HepG2 (cell line): ENCODE measurements around the gene PODXL2. TPM values are rescaled to one million over a fixed set of nuclear protein-coding genes. Genes with fewer than 3 reads are reported as not detected.

ENCODE experiments used
- ATAC-seq: fragments of 200-7000 bp; cut with Tn5 transposase; 3 replicates; pipeline ENCODE4 v1.9.1; 2020; ENCODE audit warnings: mild to moderate bottlenecking, moderate library complexity
- BruUV-seq: library from RNA; stranded (reverse); fragments of 400-500 nt; replicated peaks from 2 replicates; lab custom pipeline; 2021; lab: Mats Ljungman, UMichigan
- CTCF ChIA-PET: fragments of 300-600 bp; formaldehyde crosslinking; extraction: SDS; loops from one replicate; lab custom pipeline; 2021; ENCODE audit warnings: low total read pairs, inconsistent platforms, low intra/inter-chr PET ratio; lab: Yijun Ruan, JAX
- POLR2A ChIA-PET: fragments of 350-600 bp; sonication (Branson Sonifier 250); formaldehyde crosslinking; loops from one replicate; lab custom pipeline; 2020; ENCODE audit warnings: antibody characterized with exemption, inconsistent platforms; lab: Yijun Ruan, JAX
- DNase-seq: peaks from one replicate; pipeline ENCODE4 v3.0.0-alpha.2; 2015; ENCODE audit warnings: low spot score
- FAIRE-seq: peaks from 3 replicates; lab custom pipeline; 2011; peaks lifted over from hg19 to GRCh38; lab: Jason Lieb, UNC
- H2AFZ ChIP-seq: one replicate; pipeline ENCODE4 v1.6.1; 2011; ENCODE audit warnings: low read length, inconsistent platforms
- H3K27ac ChIP-seq: fragments of 300-600 bp; 3 replicates; pipeline ENCODE4 v1.8.0; 2011; ENCODE audit warnings: mixed run types, mild to moderate bottlenecking, mixed read lengths, low read length, inconsistent platforms; ENCODE audit not compliant: insufficient read depth; ENCODE audit errors: extremely low read length
- H3K27me3 ChIP-seq, 2 experiments: fragments of 200-600 bp in 1 of 2; 2 replicates in 1 of 2; 3 replicates in 1 of 2; pipeline versions ENCODE4 v1.6.0 to v1.8.0; 2011; ENCODE audit warnings: low read length in 2 of 2, mild to moderate bottlenecking in 2 of 2, moderate library complexity in 2 of 2, inconsistent platforms in 1 of 2; ENCODE audit not compliant: insufficient read depth in 2 of 2, control insufficient read depth in 1 of 2
- H3K36me3 ChIP-seq, 2 experiments: fragments of 200-600 bp in 1 of 2; replicated peaks in 1 of 2; 2 replicates in 1 of 2; 3 replicates in 1 of 2; pipeline versions ENCODE4 v1.5.1 to v1.8.0; 2011; ENCODE audit warnings: low read length in 2 of 2, inconsistent platforms in 1 of 2; ENCODE audit not compliant: insufficient read depth in 2 of 2, control insufficient read depth in 1 of 2
- H3K4me1 ChIP-seq: 2 replicates; pipeline ENCODE4 v1.5.1; 2012; ENCODE audit warnings: low read length, inconsistent platforms; ENCODE audit not compliant: insufficient read depth
- H3K4me2 ChIP-seq: 2 replicates; pipeline ENCODE4 v1.6.0; 2011; ENCODE audit warnings: low read depth, low read length, inconsistent platforms
- H3K4me3 ChIP-seq, 3 experiments: fragments of 200-600 bp in 1 of 3; sonication (generic), shearing (Covaris generic) in 1 of 3; replicated peaks in 1 of 3; 2 replicates each; pipeline ENCODE4 v1.5.1; 2011 to 2016; ENCODE audit warnings: low read length in 3 of 3, inconsistent platforms in 2 of 3, low read depth in 2 of 3, mild to moderate bottlenecking in 2 of 3, control low read depth in 1 of 3, mixed read lengths in 1 of 3; ENCODE audit not compliant: insufficient read depth in 1 of 3
- H3K79me2 ChIP-seq: one replicate; pipeline ENCODE4 v1.6.1; 2011; ENCODE audit warnings: low read length, inconsistent platforms; ENCODE audit not compliant: insufficient read depth
- H3K9ac ChIP-seq: 2 replicates; pipeline ENCODE4 v1.6.0; 2011; ENCODE audit warnings: mild to moderate bottlenecking, low read depth, low read length, inconsistent platforms; ENCODE audit not compliant: insufficient read depth
- H3K9me3 ChIP-seq: 2 replicates; pipeline ENCODE4 v1.5.1; 2012; ENCODE audit warnings: mild to moderate bottlenecking, low read length
- H4K20me1 ChIP-seq: 2 replicates; pipeline ENCODE4 v1.6.0; 2011; ENCODE audit warnings: inconsistent platforms, mild to moderate bottlenecking, low read length, moderate library complexity; ENCODE audit not compliant: insufficient read depth
- MIER2 ChIP-seq: IDR thresholded peaks from 2 replicates; pipeline ENCODE4 v1.6.1; 2016; ENCODE audit warnings: missing biosample characterization, missing genetic modification reagents
- MLLT10 ChIP-seq: sonication (generic); formaldehyde crosslinking; IDR thresholded peaks from 2 replicates; pipeline ENCODE4 v1.4.0; 2020; ENCODE audit warnings: missing genetic modification reagents
- ZBTB4 ChIP-seq: sonication (generic); formaldehyde crosslinking; IDR thresholded peaks from 2 replicates; pipeline ENCODE4 v1.4.0; 2020; ENCODE audit warnings: missing genetic modification reagents, mild to moderate bottlenecking, borderline replicate concordance
- ZNF260 ChIP-seq: sonication (generic); formaldehyde crosslinking; IDR thresholded peaks from 2 replicates; pipeline ENCODE4 v1.4.0; 2020; ENCODE audit warnings: missing genetic modification reagents, low read depth, mild to moderate bottlenecking, borderline replicate concordance
- WGBS: methylation state at CpG from one replicate; pipeline ENCODE4 v1.1.6; 2017; ENCODE audit warnings: low lambda C conversion rate; 5-methylcytosine and 5-hydroxymethylcytosine counted together
- in situ Hi-C: cut with HindIII; loops from 2 replicates; pipeline ENCODE4 v1.10.0; 2017; ENCODE audit warnings: low pct_unique_long_range_greater_than_20kb; ENCODE audit not compliant: extremely low pct_ligation_motif_present
- intact Hi-C: fragments of 100-400 bp; cut with micrococcal nuclease; formaldehyde crosslinking; loops from one replicate; pipeline ENCODE4 v1.10.0; 2022; ENCODE audit not compliant: unreplicated experiment
- polyA plus RNA-seq, 8 experiments: library from polyadenylated mRNA; depleted of rRNA in 3 of 8; stranded (reverse) in 7 of 8; unstranded in 1 of 8; fragments of >200 nt; fragmentation: Illumina TruSeq in 4 of 8; extraction: Trizol in 4 of 8; gene quantifications; 2 replicates each; pipeline versions ENCODE4 v1.2.1 to v1.2.3, GENCODE V29; 2011 to 2016; ENCODE audit warnings: low read depth in 4 of 8, missing spikeins in 1 of 8, mixed read lengths in 1 of 8; ENCODE audit not compliant: insufficient read depth in 1 of 8
- total RNA-seq, 5 experiments: library from RNA; depleted of rRNA; stranded (reverse); fragments of >200 nt; fragmentation: Illumina TruSeq; extraction: Trizol; gene quantifications; 2 replicates each; pipeline ENCODE4 v1.2.3, GENCODE V29; 2016; ENCODE audit warnings: low read depth in 1 of 5
- TF ChIP-seq, protein P1 (sequence below): IDR thresholded peaks from 2 replicates; pipeline ENCODE4 v1.6.1; 2016
- TF ChIP-seq, protein P2 (sequence below): sonication (generic); formaldehyde crosslinking; IDR thresholded peaks from 2 replicates; pipeline ENCODE4 v1.4.0; 2020; ENCODE audit warnings: missing genetic modification reagents

Gene PODXL2
- total and polyA plus RNA-seq, 2 of the 13 experiments (the other 11 are each of a cell fraction or from before 2014, with no cell fraction given) = 20.4 to 25.1 TPM

- H3K9me3 ChIP-seq = no peaks in the 10 kb centered on the region
- H2AFZ ChIP-seq = no peak overlapping the region
- no peak overlapping the region for H3K4me3 ChIP-seq
- in situ Hi-C loops = no loop called here
- H4K20me1 ChIP-seq = no peaks in the 10 kb centered on the region
- TF ChIP-seq, protein P1, sequence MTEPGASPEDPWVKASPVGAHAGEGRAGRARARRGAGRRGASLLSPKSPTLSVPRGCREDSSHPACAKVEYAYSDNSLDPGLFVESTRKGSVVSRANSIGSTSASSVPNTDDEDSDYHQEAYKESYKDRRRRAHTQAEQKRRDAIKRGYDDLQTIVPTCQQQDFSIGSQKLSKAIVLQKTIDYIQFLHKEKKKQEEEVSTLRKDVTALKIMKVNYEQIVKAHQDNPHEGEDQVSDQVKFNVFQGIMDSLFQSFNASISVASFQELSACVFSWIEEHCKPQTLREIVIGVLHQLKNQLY (CRISPR knock-in tag) = no peak
- TF ChIP-seq, protein P2, sequence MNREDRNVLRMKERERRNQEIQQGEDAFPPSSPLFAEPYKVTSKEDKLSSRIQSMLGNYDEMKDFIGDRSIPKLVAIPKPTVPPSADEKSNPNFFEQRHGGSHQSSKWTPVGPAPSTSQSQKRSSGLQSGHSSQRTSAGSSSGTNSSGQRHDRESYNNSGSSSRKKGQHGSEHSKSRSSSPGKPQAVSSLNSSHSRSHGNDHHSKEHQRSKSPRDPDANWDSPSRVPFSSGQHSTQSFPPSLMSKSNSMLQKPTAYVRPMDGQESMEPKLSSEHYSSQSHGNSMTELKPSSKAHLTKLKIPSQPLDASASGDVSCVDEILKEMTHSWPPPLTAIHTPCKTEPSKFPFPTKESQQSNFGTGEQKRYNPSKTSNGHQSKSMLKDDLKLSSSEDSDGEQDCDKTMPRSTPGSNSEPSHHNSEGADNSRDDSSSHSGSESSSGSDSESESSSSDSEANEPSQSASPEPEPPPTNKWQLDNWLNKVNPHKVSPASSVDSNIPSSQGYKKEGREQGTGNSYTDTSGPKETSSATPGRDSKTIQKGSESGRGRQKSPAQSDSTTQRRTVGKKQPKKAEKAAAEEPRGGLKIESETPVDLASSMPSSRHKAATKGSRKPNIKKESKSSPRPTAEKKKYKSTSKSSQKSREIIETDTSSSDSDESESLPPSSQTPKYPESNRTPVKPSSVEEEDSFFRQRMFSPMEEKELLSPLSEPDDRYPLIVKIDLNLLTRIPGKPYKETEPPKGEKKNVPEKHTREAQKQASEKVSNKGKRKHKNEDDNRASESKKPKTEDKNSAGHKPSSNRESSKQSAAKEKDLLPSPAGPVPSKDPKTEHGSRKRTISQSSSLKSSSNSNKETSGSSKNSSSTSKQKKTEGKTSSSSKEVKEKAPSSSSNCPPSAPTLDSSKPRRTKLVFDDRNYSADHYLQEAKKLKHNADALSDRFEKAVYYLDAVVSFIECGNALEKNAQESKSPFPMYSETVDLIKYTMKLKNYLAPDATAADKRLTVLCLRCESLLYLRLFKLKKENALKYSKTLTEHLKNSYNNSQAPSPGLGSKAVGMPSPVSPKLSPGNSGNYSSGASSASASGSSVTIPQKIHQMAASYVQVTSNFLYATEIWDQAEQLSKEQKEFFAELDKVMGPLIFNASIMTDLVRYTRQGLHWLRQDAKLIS (CRISPR knock-in tag) = no peak
- TF ChIP-seq ZNF260 (CRISPR knock-in tag) = no peak
- no peak for TF ChIP-seq ZBTB4
- no peak for TF ChIP-seq MIER2 (CRISPR knock-in tag)
- TF ChIP-seq MLLT10 (CRISPR knock-in tag) = no peak
- WGBS = 77% methylated on average over 5 of the region's 7 CpGs
- peaks cover 0 to 4% of the 10 kb centered on the region in 2 experiments; a peak in 1 of 5 replicates for H3K27me3 ChIP-seq
- peaks cover 19% of the 10 kb centered on the region for H3K4me1 ChIP-seq
- FAIRE-seq (no peak), ATAC-seq (no peak), DNase-seq (no peak)
- peaks cover 0 to 2% of the 10 kb centered on the region in 2 experiments; a peak in 1 of 5 replicates for H3K36me3 ChIP-seq
- CTCF ChIA-PET = no interaction called here
- intact Hi-C loops = no loop called here
- POLR2A ChIA-PET = no interaction called here
- H3K27ac ChIP-seq = no peak overlapping the region
- H3K79me2 ChIP-seq = no peaks in the 10 kb centered on the region
- no peak overlapping the region for H3K4me2 ChIP-seq
- no TSS peak for BruUV-seq
- H3K9ac ChIP-seq = no peak overlapping the region
Measured at GRCh38 chr3:127670229-127670559, 41.2 kb downstream of the PODXL2 start.
